ENCODE data around the gene PRMT3.
"Not testable (repeated sequence)": the region's sequence is repeated elsewhere in the genome, so short reads cannot be mapped to it uniquely, and the experiment has no call there.

The PRMT3 gene

DNA sequence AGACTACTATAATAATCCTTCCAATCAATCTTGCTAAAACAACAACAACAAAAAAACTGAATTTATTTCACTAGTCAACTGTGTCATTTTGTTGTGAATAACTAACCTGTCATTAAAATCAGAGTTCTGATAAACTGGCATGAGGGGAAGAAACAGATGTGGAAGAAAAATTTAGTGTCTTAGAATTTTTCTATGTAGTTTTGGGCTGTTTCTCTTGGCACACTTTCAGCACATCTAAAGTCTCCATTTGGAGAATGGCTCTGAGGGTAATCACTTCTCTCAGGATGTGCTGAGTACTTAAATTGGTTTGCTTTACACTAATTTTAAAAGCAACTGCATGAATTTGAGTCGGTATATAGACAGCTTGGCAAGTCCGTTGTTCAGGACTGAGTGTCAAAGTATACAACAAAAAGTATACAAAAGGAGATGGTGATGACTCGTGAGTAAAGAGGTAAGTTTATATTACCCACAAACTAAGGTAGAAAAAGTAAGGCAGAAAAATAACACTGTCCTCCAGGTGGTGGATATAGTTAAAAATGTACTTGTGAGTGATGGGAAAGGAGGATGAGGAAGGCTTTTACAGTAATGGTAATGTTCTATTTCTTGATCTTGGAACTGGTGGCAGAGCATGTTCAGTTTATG, 13.8 kb upstream of the PRMT3 start:
- H3K4me1 ChIP-seq = peaks cover 7% of the 10 kb centered on the region
- no peak overlapping the region for H3K9ac ChIP-seq
- H3K36me3 ChIP-seq = peaks cover 22% of the 10 kb centered on the region
- no peaks in the 10 kb centered on the region for H3K27me3 ChIP-seq
- no peaks in the 10 kb centered on the region for H3K9me3 ChIP-seq
- TF ChIP-seq Cebpa-rat (IDR thresholded peaks at IDR 0.05) = no peak
- no peak overlapping the region for H3K4me3 ChIP-seq
- H4K20me1 ChIP-seq = no peaks in the 10 kb centered on the region
- H3K27ac ChIP-seq = no peak overlapping the region
- H3K4me2 ChIP-seq = no peak overlapping the region

DNA sequence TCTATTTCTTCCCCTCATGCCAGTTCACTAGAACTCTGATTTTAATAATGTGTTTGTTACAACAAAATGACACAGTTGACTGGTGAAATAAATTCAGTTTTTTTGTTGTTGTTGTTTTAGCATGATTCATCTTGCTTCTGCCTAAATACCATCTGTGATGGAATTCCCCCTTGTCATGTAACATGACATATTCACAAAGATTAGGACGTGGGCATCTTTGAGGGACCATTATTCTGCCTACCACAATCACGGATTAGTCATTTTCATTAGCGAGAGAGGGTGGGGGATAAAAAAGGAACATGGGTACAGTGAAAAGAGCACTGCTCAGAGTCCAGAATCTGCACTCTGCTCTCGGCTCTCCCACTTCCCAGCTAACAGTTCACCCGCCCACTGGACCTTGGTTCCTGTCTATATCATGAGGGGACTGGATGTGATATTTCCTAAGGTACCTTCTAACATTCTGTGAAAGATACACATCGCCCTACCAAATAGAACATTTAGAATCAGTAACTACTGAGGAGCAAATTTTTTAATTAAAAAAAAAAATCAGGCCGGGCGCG, 12.7 kb upstream of the PRMT3 start:
- no peak for TF ChIP-seq Cebpa-rat (IDR thresholded peaks at IDR 0.05)
- H3K4me2 ChIP-seq = 0 out of 2 replicates have a peak overlapping the region, but pooled peaks have one; percentile 23
- H3K36me3 ChIP-seq = peaks cover 33% of the 10 kb centered on the region
- H3K27me3 ChIP-seq = no peaks in the 10 kb centered on the region
- peaks cover 7% of the 10 kb centered on the region for H3K4me1 ChIP-seq
- H3K27ac ChIP-seq = no peak overlapping the region
- no peak overlapping the region for H3K9ac ChIP-seq
- H4K20me1 ChIP-seq = no peaks in the 10 kb centered on the region
- no peak overlapping the region for H3K4me3 ChIP-seq
- H3K9me3 ChIP-seq = no peaks in the 10 kb centered on the region

DNA sequence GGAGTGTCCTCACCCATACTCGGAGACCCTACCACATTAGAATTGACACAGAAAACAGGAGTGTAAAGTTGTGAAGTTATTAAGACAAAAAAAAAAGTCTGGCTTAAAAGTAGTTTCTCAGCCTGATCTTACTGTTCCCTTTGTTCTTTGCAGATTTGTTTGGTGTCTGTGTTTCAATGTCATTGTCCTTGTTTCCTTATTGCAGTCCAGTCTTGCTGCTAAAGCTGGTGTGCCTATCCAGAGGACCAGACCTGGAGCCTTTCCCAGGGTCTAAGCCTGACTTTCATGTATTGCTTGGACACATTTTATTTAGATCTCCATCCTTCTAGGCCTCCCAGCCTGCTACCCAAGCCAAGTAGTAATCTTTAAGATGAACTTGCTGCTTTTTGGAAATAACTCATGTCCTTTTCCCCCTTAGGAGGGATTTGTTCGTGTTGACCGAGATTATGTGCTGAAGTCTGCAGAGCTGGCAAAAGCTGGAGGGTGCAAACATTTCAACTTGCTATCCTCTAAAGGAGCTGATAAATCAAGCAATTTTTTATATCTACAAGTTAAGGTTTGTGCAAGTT, 11.3 kb upstream of the PRMT3 start:
- Histone ChIP-seq H3K9ac (no peak overlapping the region), H3K4me3 (no peak overlapping the region), H3K4me1 (peaks cover 7% of the 10 kb centered on the region), H4K20me1 (no peaks in the 10 kb centered on the region), H3K4me2 (no peak overlapping the region), H3K36me3 (peaks cover 37% of the 10 kb centered on the region), H3K27ac (no peak overlapping the region), H3K27me3 (no peaks in the 10 kb centered on the region), H3K9me3 (no peaks in the 10 kb centered on the region)
- no peak for TF ChIP-seq Cebpa-rat (IDR thresholded peaks at IDR 0.05)

DNA sequence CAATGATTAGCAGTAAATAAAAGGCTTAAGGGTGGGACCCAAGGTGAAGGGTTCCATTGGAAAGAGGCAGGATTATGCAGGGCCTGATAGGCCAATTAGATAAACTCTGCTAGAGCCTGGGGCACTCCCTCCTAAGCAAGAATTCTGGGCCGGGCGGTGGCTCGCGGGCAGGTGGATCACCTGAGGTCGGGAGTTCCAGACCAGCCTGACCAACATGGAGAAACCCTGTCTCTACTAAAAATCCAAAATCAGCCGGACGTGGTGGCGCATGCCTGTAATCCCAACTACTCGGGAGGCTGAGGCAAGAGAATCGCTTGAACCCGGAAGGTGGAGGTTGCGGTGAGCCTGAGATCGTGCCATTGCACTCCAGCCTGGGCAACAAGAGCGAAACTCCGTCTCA, 1.5 kb upstream of the PRMT3 start:
- not testable (repeated sequence) for H3K9me3 ChIP-seq, H3K27me3 ChIP-seq, H3K4me2 ChIP-seq, H3K9ac ChIP-seq, H3K27ac ChIP-seq, H4K20me1 ChIP-seq, H3K4me3 ChIP-seq
- H3K4me1 ChIP-seq = peaks cover 20% of the 10 kb centered on the region
- peaks cover 19% of the 10 kb centered on the region for H3K36me3 ChIP-seq

DNA sequence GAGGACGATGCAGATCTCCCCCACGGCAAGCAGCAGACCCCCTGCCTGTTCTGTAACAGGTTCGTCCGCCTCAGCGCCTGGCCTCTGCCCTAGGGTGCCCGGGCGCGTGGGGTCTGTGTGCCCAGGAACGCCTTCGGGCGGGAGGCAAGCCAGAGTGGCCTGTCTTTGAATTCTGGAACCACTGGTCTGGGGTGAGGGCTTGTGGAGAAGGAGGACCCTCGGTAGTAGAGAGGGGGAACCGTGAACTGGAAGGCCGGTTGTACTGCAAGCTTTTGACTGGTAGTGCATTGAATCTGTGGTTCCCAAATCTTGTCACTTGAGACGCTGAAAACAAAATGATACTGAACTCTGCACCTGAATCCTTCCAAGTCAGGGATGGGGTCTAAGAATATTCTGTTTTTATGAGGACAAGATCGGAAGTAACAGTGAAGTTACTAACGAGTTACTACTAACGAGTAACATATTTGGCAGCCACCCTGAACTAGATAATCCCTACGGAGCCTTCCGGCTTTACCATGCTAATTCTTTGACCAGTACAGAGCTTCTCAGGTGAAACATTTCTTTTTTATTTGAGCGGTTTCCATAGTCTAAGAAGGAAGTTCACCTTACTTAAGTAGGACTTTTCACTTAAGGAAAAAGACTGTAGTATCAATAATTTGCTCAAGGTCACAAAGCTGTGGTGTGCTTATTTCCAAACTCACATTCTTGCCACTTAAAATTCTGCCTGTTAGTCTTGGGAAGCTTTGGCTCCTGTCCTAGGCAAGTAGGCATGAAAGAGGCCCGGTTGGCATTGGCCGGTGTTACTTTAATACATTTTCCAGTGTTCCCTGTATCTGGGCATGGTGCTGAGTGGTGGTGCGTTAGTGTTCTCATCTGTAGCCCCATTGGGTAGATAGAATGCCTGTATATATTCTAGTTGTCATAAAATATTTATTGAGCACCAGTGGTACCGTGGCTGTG, 860 bp downstream of the PRMT3 start:
- H3K4me2 ChIP-seq = peak overlapping the region; percentile 87
- H3K9me3 ChIP-seq = no peaks in the 10 kb centered on the region
- no peaks in the 10 kb centered on the region for H4K20me1 ChIP-seq
- no peak for TF ChIP-seq Cebpa-rat (IDR thresholded peaks at IDR 0.05)
- H3K36me3 ChIP-seq = peaks cover 23% of the 10 kb centered on the region
- peaks cover 20% of the 10 kb centered on the region for H3K4me1 ChIP-seq
- peak overlapping the region; percentile 87 for H3K4me3 ChIP-seq
- H3K9ac ChIP-seq = peak overlapping the region; percentile 95
- no peaks in the 10 kb centered on the region for H3K27me3 ChIP-seq
- peak overlapping the region; percentile 95 for H3K27ac ChIP-seq

DNA sequence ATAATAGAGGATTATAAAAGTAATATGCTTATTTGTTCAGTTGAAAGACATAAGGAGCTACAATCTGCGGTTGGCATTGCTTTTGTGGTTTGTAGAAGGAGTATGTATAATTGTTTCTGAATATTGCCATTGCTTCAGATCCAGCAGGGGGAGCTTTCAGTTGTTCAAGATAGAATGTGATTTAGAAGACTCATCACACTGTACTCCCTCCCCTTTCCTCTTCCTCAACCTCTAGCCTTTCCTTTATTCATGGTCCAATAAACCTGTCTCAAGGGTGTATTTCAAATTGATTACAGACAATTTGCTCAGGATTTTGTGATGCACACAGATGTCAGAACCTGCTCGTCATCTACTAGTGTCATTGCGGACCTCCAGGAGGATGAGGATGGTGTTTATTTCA, 9.8 kb downstream of the PRMT3 start:
- no peak for TF ChIP-seq Cebpa-rat (IDR thresholded peaks at IDR 0.05)
- H4K20me1 ChIP-seq = 0 out of 2 replicates have a peak, but pooled peaks cover 9% of the 10 kb centered on the region
- no peak overlapping the region for H3K4me3 ChIP-seq
- H3K27me3 ChIP-seq = no peaks in the 10 kb centered on the region
- no peak overlapping the region for H3K4me2 ChIP-seq
- H3K9me3 ChIP-seq = no peaks in the 10 kb centered on the region
- H3K36me3 ChIP-seq = peaks cover 71% of the 10 kb centered on the region
- no peaks in the 10 kb centered on the region for H3K4me1 ChIP-seq
- H3K27ac ChIP-seq = no peak overlapping the region
- no peak overlapping the region for H3K9ac ChIP-seq

DNA sequence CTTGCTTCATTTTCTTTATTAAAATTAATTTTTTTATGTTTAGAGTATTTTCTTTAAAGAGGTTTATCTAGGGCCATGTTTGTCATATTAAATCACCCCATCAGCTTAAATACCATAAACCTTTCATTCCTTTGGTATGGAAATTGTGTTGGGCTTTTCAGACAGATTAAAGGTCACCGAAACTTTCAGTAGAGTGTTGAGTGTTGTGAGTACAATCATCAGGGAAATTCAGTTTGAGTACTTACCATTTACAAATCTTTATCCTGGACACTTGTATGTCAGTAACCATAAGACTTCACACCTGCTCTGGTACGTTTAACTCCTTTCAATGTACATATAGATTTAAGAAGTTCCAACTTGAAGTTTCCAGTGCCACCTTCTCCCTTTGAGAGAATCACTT, 12.0 kb downstream of the PRMT3 start:
- H4K20me1 ChIP-seq = 0 out of 2 replicates have a peak, but pooled peaks cover 9% of the 10 kb centered on the region
- no peak overlapping the region for H3K27ac ChIP-seq
- no peaks in the 10 kb centered on the region for H3K27me3 ChIP-seq
- no peak overlapping the region for H3K4me3 ChIP-seq
- no peak overlapping the region for H3K9ac ChIP-seq
- H3K36me3 ChIP-seq = peaks cover 69% of the 10 kb centered on the region
- no peak overlapping the region for H3K4me2 ChIP-seq
- no peaks in the 10 kb centered on the region for H3K4me1 ChIP-seq
- no peaks in the 10 kb centered on the region for H3K9me3 ChIP-seq
- no peak for TF ChIP-seq Cebpa-rat (IDR thresholded peaks at IDR 0.05)

DNA sequence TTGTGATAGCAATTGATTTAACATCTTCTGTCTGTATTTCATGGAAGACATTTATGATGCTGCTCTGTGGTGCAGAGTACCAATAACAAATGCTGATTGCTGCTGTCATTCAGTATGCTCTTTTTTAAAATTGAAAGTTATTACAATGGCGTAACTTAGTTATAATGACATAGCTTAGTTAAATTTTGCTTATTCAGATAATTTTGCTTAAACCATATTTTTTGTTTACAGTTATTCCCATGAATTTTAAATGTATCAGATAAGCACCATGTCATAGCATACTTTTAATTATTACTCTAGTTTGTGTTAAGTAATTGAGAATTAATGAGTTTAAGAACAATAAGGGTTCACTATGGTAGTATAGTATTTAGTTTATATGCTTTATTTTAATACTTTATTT, 15.5 kb downstream of the PRMT3 start:
- no peak for TF ChIP-seq Cebpa-rat (IDR thresholded peaks at IDR 0.05)
- no peak overlapping the region for H3K4me2 ChIP-seq
- H4K20me1 ChIP-seq = 0 out of 2 replicates have a peak, but pooled peaks cover 5% of the 10 kb centered on the region
- no peak overlapping the region for H3K9ac ChIP-seq
- H3K36me3 ChIP-seq = peaks cover 71% of the 10 kb centered on the region
- no peak overlapping the region for H3K4me3 ChIP-seq
- no peaks in the 10 kb centered on the region for H3K27me3 ChIP-seq
- H3K4me1 ChIP-seq = no peaks in the 10 kb centered on the region
- no peaks in the 10 kb centered on the region for H3K9me3 ChIP-seq
- no peak overlapping the region for H3K27ac ChIP-seq

DNA sequence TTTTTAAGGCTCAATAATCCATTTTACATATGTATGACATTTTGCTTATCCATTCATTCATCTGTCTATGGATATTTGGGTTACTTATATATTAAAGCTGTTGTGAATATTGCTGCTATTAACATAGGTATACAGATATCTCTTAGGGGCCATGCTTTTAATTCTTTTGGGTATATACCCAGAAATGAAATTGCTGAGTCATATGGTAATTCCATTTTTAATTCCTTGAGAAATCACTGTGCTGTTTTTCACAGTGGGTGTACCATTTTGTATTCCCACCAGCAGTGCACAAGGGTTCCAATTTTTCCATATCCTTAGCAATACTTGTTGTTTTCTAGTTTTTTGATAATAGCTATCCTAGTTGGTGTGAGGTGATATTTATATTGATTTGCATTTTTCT, 19.0 kb downstream of the PRMT3 start:
- Histone ChIP-seq H3K4me1 (no peaks in the 10 kb centered on the region), H3K27me3 (no peaks in the 10 kb centered on the region), H3K9ac (no peak overlapping the region), H4K20me1 (no peaks in the 10 kb centered on the region), H3K9me3 (no peaks in the 10 kb centered on the region), H3K36me3 (peaks cover 70% of the 10 kb centered on the region), H3K27ac (no peak overlapping the region), H3K4me2 (no peak overlapping the region), H3K4me3 (no peak overlapping the region)
- no peak for TF ChIP-seq Cebpa-rat (IDR thresholded peaks at IDR 0.05)

DNA sequence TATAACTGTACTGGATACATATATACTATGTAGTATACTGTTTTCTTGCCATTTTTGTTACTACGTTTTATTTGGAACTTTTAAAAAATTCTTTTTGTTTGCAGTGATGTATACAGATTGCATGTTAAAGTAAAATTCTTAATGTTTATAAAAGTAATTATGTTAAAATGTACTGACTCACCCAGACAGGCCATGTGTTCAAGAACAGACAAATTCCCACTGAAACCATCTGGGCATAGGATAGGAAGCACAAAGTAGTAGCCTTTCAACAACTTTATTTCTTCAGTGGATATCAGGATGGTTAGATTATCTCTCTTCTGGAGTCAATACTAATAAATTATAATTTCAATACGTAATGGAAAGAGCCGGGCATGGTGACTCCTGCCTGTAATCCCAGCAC, 19.8 kb downstream of the PRMT3 start:
- no peaks in the 10 kb centered on the region for H3K9me3 ChIP-seq
- no peaks in the 10 kb centered on the region for H3K4me1 ChIP-seq
- H3K27ac ChIP-seq = no peak overlapping the region
- H3K4me2 ChIP-seq = no peak overlapping the region
- TF ChIP-seq Cebpa-rat (IDR thresholded peaks at IDR 0.05) = no peak
- no peak overlapping the region for H3K9ac ChIP-seq
- no peaks in the 10 kb centered on the region for H4K20me1 ChIP-seq
- H3K4me3 ChIP-seq = no peak overlapping the region
- no peaks in the 10 kb centered on the region for H3K27me3 ChIP-seq
- peaks cover 68% of the 10 kb centered on the region for H3K36me3 ChIP-seq

Data from BLaER1 (cell line).